DMS79 (cell line): ENCODE results near the gene ZMYM3.
"Not testable (repeated sequence)": the region's sequence is repeated elsewhere in the genome, so short reads cannot be mapped to it uniquely, and the experiment has no call there.

ENCODE experiments used
- DNase-seq: peaks from one replicate; lab custom pipeline; 2025; lab: John Stamatoyannopoulos, UW

Gene ZMYM3

DNA sequence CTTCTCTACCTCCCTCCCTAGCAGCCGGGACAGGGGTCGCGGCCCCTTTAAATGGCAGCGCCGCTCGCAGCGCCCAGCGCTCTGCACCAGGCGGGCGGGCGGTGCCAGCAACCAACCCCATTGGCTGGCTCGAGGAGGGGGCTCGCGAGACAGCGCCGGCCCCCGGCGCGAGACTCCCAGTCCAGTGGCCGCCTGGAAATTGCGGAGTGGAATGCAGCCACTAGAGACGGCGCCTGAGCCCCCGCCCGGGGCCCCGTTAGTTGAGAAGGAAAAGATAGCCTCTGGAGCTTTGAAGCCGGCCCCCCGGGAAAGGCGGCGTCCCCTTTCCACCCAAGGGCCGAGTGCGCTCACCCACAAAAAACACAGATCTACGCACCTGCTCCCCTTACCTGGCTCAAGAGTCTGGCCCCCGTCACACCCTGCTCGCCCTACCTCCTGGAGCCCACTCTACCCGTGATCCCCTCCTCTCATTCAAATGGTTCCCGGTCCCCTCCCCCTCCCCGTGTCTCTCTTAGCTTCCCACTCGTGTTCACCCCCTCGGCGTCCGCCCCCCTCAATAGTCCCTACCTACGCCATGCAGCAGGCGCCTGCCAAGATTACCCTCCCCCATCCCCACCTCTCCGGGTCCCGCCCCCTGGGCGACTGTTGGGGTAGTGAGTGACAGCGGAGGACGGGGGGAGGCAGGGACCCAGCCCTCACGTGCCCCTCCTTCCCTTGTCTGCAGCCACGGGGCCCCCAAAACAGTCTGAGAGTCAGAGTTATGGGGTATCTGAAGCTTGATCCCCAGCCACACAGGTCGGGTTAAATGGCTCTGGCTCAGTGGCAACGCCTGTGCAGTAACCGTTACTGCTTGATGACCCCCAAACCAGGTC is at the start of gene ZMYM3:
Gene ZMYM3, minus strand, starts transcription at position 49 of the 872 bp plus-strand sequence. CDS start 885 bp downstream, outside the sequence.
- DNase-seq, result peak; percentile 56

DNA sequence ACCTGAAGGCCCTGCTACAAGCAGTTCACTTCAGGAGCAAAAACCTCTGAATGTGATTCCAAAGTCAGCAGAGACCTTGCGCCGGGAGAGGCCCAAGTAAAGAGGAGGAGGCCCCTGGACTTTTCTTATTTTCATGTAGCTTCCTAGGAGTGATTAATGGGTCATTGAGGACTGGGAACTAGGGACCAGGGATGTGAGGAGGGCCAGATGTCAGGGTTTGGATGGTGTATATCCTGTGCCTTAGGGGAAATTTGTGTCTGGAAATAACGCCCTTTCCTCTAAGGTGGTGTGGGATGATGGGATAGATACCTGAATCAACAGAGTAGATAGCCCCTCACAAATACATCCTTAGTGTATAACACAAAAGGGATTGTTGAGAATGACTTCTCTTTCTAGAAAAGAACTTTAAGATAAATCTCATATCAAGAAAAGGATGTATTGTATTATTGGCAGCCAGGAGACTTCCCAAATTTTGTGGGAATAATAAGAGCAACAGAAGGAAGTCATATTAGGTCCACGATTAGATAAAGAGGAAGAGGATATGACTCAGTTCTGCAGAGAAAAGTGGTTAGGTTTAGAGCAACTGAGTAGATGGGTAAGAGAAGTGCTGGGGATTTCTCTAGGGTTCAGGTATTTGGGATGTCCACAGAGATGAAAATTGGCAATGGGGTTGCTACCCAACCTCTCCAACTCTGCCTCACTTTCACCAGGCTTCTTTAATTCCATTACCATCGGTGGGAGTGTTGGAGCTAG is 48.7 kb upstream of the ZMYM3 start:
- no peak for DNase-seq

DNA sequence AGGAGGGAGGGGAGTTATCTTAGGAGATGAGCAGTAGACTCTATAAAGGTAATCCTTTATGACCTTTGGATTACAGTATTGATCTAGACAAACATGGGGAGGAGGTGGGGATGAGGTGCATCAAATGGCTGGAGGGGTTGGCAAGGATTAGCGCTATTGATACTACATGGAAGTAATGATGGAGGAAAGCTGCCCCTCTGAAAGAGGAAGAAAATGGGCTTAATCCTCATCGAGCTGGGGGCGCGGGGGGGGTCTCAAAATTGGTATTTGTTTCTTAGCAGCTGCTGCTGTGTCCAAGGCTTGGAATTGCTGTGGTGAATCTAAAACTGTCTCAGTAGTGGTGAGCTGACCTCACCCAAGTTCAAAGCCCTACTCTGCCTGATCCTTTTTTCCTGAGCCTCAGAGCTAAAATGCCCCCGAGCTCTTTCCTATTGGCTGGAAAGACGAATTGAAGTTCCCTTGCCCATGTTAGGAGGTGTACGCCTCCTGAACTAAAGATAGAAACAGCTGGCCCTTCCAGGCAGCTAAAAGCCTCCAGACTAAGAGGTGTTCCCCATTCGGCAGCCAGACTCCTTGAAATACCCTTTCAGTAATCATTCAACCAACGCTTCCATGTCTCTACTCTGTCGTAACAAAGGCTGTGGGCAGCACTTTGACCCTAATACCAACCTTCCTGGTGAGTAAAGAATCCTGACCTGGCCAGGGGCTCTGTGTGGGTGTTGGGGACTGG is 47.4 kb upstream of the ZMYM3 start, which contains the start of gene ITGB1BP2:
Gene ITGB1BP2, plus strand, starts transcription at position 556 of the 730 bp plus-strand sequence. Its CDS starts 57 bp downstream, at position 613.
- DNase-seq, result no peak

DNA sequence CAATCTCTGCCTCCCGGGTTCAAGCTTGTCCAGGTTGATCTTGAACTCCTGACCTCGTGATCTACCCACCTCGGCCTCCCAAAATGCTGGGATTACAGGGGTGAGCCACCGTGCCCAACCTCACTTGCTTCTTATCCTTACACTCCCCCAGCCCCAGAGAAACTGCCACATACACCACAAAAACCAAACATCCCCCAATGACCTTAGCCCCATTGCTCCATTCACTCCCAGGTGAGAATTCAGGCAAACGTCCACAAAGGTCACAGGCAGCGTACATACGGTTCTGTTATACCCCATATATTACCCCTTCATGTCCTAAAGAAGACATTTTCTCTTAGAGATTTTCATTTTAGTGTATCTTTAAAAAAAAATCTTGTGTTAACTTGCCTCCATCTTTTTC is 46.6 kb upstream of the ZMYM3 start:
- not testable (repeated sequence) for DNase-seq

DNA sequence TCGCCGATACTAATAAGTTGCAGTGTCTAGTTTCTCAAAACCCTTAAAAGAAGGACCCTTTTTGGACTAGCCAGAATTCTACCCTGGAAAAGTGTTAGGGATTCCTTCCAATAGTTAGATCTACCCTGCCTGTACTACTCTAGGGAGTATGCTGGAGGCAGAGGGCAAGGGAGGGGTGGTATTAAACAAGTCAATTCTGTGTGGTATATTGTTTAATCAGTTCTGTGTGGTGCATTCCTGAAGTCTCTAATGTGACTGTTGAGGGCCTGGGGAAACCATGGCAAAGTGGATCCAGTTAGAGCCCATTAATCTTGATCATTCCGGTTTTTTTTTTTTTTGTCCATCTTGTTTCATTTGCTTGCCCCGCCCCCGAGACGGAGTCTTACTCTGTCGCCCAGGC is 46.1 kb upstream of the ZMYM3 start:
- DNase-seq, result not testable (repeated sequence)

DNA sequence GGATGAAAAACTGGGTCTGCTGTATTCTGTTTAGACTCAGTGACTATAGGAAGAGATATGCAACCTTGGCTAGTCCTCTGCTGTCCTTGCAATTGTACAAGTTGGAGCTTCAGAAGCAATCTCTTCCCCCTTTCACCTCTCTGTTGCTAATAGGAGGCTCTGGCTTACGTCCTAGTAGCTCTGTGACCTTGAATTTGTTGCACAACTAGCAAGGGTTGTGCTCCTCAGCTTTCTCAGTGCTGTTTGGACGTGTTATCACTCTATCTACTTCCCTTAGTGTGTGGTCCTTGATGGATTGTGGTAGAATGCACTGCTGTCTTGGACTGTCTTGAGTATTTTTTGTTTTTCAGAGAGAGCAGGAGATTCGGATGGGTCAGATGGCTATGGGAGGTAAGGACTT is 44.2 kb upstream of the ZMYM3 start:
- no peak for DNase-seq

DNA sequence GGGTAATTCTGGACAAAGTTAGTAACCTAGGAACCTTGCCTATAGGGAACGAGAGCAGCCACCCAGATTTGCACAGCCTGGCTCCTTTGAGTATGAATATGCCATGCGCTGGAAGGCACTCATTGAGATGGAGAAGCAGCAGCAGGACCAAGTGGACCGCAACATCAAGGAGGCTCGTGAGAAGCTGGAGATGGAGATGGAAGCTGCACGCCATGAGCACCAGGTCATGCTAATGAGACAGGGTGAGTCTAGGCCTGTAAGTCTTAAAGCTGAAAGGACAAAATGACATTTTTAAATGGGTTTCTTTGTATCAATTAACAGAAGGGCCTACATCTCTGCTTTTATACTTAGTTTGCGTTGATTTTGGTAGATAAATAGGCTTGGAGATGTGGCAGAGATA is 42.9 kb upstream of the ZMYM3 start:
- DNase-seq, result no peak

DNA sequence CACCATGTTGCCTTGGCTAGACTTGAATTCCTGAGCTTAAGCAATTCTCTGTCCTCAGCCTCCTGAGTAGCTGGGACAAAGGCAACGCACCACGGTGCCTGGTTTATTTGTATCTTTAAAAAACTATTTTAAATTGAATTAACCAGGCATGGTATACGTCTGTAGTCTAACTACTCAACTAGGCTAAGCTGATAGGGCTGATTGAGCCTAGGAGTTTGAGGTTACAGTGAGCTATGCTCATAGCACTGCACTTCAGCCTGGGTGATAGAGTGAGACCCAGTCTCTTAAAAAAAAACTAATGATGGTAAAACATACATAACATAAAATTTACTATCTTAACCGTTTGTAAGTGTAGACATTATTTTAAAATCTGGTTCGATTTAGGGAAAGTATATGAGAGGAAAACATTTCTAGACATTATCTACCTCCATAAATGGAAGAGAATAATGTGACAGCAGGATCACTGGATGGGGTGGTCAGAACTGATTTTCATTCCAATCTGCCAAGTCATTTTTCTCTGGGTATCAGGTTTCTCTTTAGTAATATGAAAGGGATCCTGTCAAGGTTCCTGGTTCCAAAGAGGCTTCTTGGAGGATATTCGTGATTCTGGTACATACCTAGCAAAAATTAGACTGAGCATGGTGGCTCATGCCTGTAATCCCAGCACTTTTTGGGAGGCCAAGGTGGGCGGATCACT is 38.9 kb upstream of the ZMYM3 start:
- no peak for DNase-seq

DNA sequence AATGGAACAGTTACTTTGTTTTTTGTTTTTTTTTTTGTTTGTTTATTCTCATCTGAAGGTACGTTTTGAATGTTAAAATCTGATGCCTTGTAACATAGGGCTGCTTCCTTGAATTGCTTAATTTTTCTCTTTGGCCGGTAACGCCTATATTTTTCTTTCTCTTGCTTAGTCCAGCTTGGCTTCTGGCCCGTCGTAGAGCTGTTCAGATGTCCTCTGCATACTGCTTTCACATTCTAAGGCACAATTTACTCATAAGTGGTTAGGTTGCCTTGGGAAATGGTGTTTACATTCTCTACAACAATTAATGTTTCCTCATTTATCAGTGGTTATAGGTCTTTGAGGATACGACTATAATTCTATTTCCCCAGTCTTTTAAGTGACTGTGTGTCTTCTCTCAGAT is 37.4 kb upstream of the ZMYM3 start:
- no peak for DNase-seq

DNA sequence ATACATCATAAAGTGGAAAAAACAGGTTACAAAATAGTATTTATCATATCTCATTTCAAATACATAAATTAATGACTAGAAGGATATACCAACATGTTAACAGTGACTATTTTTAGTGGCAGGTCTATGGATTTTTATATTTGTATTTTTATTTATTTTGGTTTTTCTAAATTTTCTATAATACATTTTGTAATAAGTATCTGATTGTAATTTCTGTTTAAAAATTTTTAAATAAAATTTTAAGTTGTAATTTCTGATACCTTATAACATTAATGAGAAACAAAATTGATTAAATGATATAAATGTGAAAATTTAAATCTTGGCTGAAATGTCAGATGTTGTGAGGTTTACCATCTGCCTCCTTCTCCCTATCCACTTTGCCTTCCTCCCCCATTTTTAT is 32.0 kb upstream of the ZMYM3 start:
- DNase-seq, result no peak

DNA sequence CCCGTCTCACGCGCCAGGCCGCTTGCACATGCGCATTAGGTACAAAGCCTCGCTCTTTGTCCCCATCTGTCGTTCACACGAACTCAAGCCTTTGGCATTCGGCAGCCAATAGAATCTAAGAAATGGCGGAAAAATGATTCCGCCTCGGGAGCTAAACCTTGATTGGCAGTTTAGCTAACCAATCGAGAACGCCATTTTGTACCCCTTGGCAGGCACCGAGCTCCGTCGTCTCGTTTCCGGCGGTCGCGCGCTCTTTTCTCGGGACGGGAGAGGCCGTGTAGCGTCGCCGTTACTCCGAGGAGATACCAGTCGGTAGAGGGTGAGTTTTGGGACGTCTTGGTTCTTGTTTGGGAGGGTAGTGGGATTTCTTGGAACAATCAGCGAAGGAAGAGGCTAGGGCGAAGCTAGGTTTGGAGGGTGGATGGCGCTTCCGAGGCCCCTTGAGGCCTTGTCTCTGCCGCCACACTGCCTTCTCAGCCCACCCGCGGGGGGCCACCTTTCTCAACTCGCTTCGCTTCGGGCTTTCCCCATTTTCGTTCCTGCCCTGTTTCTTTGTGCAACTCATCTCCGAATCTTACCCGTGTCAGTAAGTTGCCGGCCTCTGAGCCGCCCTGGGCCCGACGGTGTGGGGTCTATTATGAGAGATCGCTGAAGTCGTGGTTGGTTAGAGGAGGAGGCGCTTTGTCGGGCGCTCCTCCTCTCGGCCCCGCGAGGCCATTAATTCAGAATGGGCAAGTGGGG is 29.6 kb upstream of the ZMYM3 start, which contains the start of gene NONO:
Gene NONO, plus strand, starts transcription at position 233 of the 741 bp plus-strand sequence. CDS start 7,003 bp downstream, outside the sequence.
- DNase-seq, result peak; percentile 96

DNA sequence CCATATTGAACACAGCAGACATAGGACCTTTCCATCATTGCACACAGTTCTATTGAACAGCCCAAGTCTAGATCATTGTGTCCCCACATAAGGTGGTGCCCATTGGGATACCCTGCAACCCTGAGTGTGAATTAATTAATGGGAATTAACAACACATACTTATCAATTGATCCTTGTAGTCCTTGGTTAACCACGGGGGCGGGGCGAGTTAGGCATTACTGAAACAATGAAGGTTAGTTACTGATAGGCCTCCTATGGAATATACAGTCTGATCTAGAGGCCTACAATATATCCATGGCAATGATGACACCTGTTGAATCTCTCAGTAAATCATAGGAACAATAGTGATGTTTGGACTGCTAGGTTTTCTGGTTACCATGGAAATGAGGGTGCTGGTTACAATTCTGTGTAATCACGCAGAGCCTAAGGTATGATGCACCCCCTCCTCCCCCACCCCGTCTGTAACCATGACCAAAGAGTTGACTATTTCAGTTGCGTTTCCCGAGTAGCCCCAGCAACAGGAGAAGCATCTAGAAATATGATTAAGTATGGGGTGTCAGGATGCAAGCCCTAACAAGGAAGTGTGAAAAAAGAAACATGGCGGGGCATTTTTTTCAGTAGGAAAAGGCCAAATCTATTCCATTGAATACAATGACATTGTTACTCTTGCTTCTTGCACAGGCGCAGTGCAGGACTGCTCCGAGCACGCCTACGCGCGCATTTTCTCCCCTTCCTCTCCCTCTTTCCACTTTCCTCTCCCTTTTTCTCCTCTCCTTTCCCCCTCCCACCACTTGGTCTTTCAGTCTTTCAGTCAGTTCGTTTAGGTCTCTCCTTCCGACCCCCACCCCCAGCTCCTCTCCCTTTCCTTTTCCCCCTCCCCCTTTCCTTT is 28.8 kb upstream of the ZMYM3 start:
- DNase-seq, result no peak

DNA sequence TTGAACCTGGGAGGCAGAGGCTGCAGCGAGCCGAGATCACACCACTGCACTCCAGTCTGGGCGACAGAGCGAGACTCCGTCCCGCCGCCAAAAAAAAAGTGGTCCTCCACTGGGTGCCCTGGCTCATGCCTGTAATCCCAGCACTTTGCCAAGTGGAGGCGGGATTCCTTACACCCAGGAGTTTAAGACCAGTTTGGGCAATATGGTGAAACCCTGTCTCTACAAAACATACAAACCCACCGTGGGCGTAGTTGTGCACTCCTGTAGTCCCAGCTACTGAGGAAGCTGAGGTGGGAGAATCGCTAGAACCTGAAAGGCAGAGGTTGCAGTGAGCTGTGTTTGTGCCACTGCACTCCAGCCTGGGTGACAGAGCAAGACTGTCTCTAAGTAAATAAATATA is 27.4 kb upstream of the ZMYM3 start:
- not testable (repeated sequence) for DNase-seq

DNA sequence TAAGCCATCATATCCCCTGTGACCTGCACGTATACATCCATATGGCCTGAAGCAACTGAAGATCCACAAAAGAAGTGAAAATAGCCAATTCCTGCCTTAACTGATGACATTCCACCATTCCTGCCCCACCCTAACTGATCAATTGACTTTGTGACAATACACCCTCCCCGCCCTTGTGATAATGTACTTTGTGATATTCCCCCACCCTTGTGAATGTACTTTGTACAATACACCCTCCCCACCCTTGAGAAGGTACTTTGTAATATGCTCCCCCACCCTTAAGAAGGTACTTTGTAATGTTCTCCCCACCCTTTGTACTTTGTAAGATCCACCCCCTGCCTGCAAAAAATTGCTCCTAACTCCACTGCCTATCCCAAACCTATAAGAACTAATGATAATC is 18.4 kb upstream of the ZMYM3 start:
- DNase-seq, result not testable (repeated sequence)

DNA sequence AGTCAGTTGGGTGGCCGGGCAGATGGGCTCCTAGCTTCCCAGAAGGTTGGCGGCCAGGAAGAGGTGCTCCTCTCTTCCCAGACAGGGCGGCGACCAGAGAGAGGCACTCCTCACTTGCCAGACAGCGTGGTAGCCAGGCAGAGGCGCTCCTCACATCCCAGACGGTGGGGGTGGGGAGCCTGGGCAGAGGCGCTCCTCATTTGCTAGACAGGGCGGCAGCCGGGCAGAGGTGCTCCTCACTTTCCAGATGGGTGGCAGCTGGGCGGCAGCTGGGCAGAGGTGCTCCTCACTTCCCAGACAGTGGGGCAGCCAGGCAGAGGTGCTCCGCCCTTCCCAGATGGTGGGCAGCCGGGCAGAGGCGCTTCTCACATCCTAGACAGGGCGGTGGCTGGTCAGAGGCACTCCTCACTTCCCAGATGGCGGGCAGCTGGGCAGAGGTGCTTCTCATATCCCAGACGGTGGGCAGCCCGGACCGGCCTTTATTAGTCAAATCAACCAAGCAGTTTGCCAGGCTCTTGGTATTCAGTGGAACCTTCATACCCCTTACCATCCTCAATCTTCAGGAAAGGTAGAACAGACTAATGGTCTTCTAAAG is 16.0 kb upstream of the ZMYM3 start:
- DNase-seq, result no peak

DNA sequence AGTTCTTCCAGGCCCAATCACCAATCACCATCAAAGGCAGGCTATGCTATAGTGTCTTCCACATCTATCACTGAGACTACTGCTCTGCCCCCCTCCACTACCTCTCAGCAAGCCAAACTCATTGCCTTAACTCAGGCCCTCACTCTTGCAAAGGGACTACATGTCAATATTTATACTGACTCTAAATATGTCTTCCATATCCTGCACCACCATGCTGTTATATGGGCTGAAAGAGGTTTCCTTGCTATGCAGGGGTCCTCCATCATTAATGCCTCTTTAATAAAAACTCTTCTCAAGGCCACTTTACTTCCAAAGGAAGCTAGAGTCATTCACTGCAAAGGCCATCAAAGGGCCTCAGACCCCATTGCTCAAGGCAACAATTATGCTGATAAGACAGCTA is 14.7 kb upstream of the ZMYM3 start:
- DNase-seq, result not testable (repeated sequence)

DNA sequence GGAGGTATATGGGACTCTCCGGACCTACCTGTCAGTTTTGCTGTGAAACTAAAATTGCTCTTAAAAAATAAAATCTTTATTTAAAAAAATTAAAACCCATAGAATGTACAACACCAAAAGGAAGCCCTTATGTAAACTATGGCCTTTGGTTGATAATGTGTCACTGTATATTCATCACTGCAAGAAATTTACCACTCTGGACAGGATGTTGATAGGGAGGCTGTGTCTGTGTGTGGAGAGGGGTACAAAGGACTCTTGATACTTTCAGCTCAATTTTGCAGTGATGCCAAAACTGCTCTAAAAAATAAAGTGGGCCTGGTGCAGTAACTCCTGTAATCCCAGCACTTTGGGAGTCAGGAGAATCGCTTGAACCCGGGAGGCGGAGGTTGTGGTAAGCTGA is 2.9 kb upstream of the ZMYM3 start:
- no peak for DNase-seq

DNA sequence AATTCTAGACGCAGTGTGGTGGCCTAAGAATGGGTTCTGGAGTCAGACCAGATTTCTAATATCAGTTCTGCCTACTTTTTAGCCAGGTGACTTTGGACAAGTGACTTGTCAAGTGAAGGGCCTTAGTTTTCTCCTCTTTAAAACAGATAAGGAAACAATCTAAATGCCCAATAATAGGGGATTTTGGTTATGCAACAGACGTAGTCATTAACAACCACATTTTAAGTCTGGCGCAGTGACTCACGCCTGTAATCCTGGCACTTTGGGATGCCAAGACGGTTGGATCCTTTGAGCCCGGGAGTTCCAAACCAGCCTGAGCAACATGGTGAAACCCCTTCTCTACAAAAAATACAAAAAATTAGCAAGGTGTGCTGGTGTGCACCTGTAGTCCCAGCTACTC is 2.1 kb upstream of the ZMYM3 start:
- DNase-seq, result no peak
